Psoas muscle (tissue), 8 donors: Measurements from ENCODE around the gene MNS1. TPM values are rescaled to one million over a fixed set of nuclear protein-coding genes. Genes with fewer than 3 reads are reported as not detected.

Experiments
- ATAC-seq, 4 donors: fragments of 200-7000 bp; cut with Tn5 transposase; one replicate each; pipeline ENCODE4 v1.9.1; 2020; ENCODE audit warnings: moderate library complexity in 3 of 4, mild to moderate bottlenecking in 2 of 4
- DNase-seq, 2 donors: peaks; one replicate each; pipeline ENCODE4 v3.0.0-alpha.2; 2020
- H3K27ac ChIP-seq: fragments of 200-600 bp; one replicate; pipeline ENCODE4 v1.8.0; 2022
- H3K27me3 ChIP-seq, 3 donors: fragments of 200-600 bp in 1 of 3; one replicate each; pipeline versions ENCODE4 v1.6.1 to v1.8.0; 2013 to 2022; ENCODE audit warnings: low read length in 2 of 3, mild to moderate bottlenecking in 2 of 3, moderate library complexity in 1 of 3; ENCODE audit not compliant: insufficient read depth in 3 of 3
- H3K36me3 ChIP-seq, 2 donors: fragments of 200-600 bp in 1 of 2; one replicate each; pipeline versions ENCODE4 v1.6.1 to v1.8.0; 2013 to 2022; ENCODE audit warnings: low read depth in 1 of 2, mild to moderate bottlenecking in 1 of 2, moderate library complexity in 1 of 2; ENCODE audit not compliant: insufficient read depth in 1 of 2
- H3K4me1 ChIP-seq: fragments of 200-600 bp; one replicate; pipeline ENCODE4 v1.8.0; 2022
- H3K4me3 ChIP-seq: fragments of 200-600 bp; one replicate; pipeline ENCODE4 v1.8.0; 2022; ENCODE audit warnings: mild to moderate bottlenecking
- H3K9me3 ChIP-seq: fragments of 200-600 bp; one replicate; pipeline ENCODE4 v1.8.0; 2022
- CTCF ChIP-seq: fragments of 200-600 bp; IDR thresholded peaks from one replicate; pipeline ENCODE4 v1.8.0; 2022; ENCODE audit warnings: antibody characterized with exemption
- WGBS, 3 donors: extraction: QIAGEN DNeasy Blood & Tissue Kit; methylation state at CpG; one replicate each; pipeline versions ENCODE4 v1.1.6 to v1.1.7; 2013; 5-methylcytosine and 5-hydroxymethylcytosine counted together
- intact Hi-C, 2 donors: fragments of 100-400 bp; cut with DNase I; formaldehyde crosslinking; loops; one replicate each; pipeline versions ENCODE4 v1.11.0 to v1.14.2; 2022
- long read RNA-seq, 2 donors: library from polyadenylated mRNA; unstranded; transcript quantifications; one replicate each; pipeline ENCODE4 v2.0.0, GENCODE V29; 2021
- polyA plus RNA-seq, 3 donors: library from polyadenylated mRNA; stranded (reverse); fragments of 200-250 nt; gene quantifications; one replicate each; pipeline ENCODE4 v1.2.3, GENCODE V29; 2013
- total RNA-seq, 4 donors: library from RNA; stranded (reverse); fragmentation: NEBNext Ultra II Directional in 2 of 4; extraction: Animal tissue kit (Norgen Biotek cat#: 25700) in 2 of 4; gene quantifications; one replicate each; pipeline versions ENCODE4 v1.2.1 to v1.2.4, GENCODE V29; 2021 to 2023
- donor health status: healthy with polysubstance abuse.
- donor health status: DM: no; HTN: no; CAD: no; lungs with moderate emphysema.
- donor health status: Bipolar disorder and iron deficiency.
- donor health status: healthy.
- donor health status: DM: yes; HTN: yes; CAD: no.
- donor health status: DM: no; HTN: no; CAD: no.
- donor health status: DM: no; HTN: no; CAD: no.
- donor health status: DM: yes; HTN: yes; CAD: no.

Gene MNS1
- total RNA-seq (1 to 10 TPM in 2 of 4 donors, under 1 TPM in 2; 0.40 to 1.8 (median 1.0) TPM), polyA plus RNA-seq (1 to 10 TPM in 1 of 3 donors, under 1 TPM in 2; 0.42 to 1.3 (median 0.99) TPM)
- long read RNA-seq, donor 1: 0 reads
- long read RNA-seq, donor 2, partial matches to known transcripts: 0 of 1 reads
- long read RNA-seq, donor 2, other reads (novel, unspliced or antisense): 0 of 1 reads

- H3K4me3 ChIP-seq: peak within 1 kb of the TSS; percentile 73
- H3K27me3 ChIP-seq: peaks cover 0 to 3% (median 0%) of the 10 kb centered on the region in 3 donors
- ATAC-seq (peak; percentile 100), DNase-seq (peak; percentile 87 to 93)
- no peaks in the 10 kb centered on the region for H3K9me3 ChIP-seq
- intact Hi-C loops: no loop called here
- 1 to 2% (median 2%) methylated on average over 38 of the region's 38 CpGs for WGBS, 3 donors
- no peak within 1 kb of the TSS for H3K27ac ChIP-seq
- no peak for TF ChIP-seq CTCF
- H3K36me3 ChIP-seq: no peaks in the 10 kb centered on the region
- peaks cover 3% of the 10 kb centered on the region for H3K4me1 ChIP-seq
Measured at GRCh38 chr15:56464893-56465520, at the start of gene MNS1. MNS1 (minus strand) TSS chr15:56465137; CDS start chr15:56464972, 165 bp downstream.

- TF ChIP-seq CTCF: peak; percentile 72
- intact Hi-C loops: loop anchor here (10.0 kb wide), 3 partner anchors 118 to 1028 kb away; no protein-coding TSS in a partner anchor
- WGBS, 3 donors: 22 to 27% (median 23%) methylated on average over 7 of the region's 7 CpGs
- no peaks in the 10 kb centered on the region for H3K27me3 ChIP-seq
- no peak for DNase-seq
- no peaks in the 10 kb centered on the region for H3K9me3 ChIP-seq
- ATAC-seq: peak; percentile 73 to 86 (median 77)
- no peaks in the 10 kb centered on the region for H3K36me3 ChIP-seq
- H3K4me1 ChIP-seq: no peaks in the 10 kb centered on the region
- no peak overlapping the region for H3K4me3 ChIP-seq
- H3K27ac ChIP-seq: no peak overlapping the region
Measured at GRCh38 chr15:56496635-56497034, 31.7 kb upstream of the MNS1 start.

- no peak for DNase-seq
Measured at GRCh38 chr15:56495533-56495932, 30.6 kb upstream of the MNS1 start.

GRCh38 chr15:56495053-56495452, 30.1 kb upstream of the MNS1 start:
- DNase-seq (no peak), ATAC-seq (no peak)
- Histone ChIP-seq H3K9me3 (no peaks in the 10 kb centered on the region), H3K4me1 (no peaks in the 10 kb centered on the region), H3K27me3 (no peaks in the 10 kb centered on the region), H3K36me3 (no peaks in the 10 kb centered on the region), H3K27ac (no peak overlapping the region), H3K4me3 (no peak overlapping the region)
- TF ChIP-seq CTCF: no peak
- WGBS, 3 donors: 29 to 41% (median 37%) methylated on average over 3 of the region's 3 CpGs
- intact Hi-C loops: loop anchor here (10.0 kb wide), 3 partner anchors 120 to 1030 kb away; no protein-coding TSS in a partner anchor

More at GRCh38 chr15:56495533-56495932, 30.6 kb upstream of the MNS1 start:
- intact Hi-C loops: loop anchor here (10.0 kb wide), 3 partner anchors 119 to 1029 kb away; no protein-coding TSS in a partner anchor
- Histone ChIP-seq H3K27ac (no peak overlapping the region), H3K9me3 (no peaks in the 10 kb centered on the region), H3K36me3 (no peaks in the 10 kb centered on the region), H3K4me1 (no peaks in the 10 kb centered on the region), H3K27me3 (no peaks in the 10 kb centered on the region), H3K4me3 (no peak overlapping the region)
- no peak for ATAC-seq
- WGBS, 3 donors: 56 to 61% (median 60%) methylated on average over 3 of the region's 3 CpGs
- TF ChIP-seq CTCF: no peak
